Activated T-helper 1 cell treated with Interleukin-2 at 50 U/mL for 16 hours (primary cell): ENCODE measurements around the gene PKM.

Experiments
- DNase-seq: peaks from one replicate; pipeline ENCODE4 v3.0.0-alpha.2; 2020; ENCODE audit warnings: low read depth

PKM gene

GRCh38 chr15:72155635-72156616, 75.1 kb downstream of the PKM start:
- peak; percentile 58 for DNase-seq

- no peak for DNase-seq
These were observed 75.9 kb downstream of the PKM start for GRCh38 chr15:72155003-72155621.

- DNase-seq = no peak
These were observed 76.7 kb downstream of the PKM start for GRCh38 chr15:72154316-72154715.

- no peak for DNase-seq
These were observed 77.6 kb downstream of the PKM start for GRCh38 chr15:72153269-72154000.
